GM11168 (cell line): ENCODE data around the gene MRPL19.
"Not testable (repeated sequence)": the region's sequence is repeated elsewhere in the genome, so short reads cannot be mapped to it uniquely, and the experiment has no call there.

Experiments used
- in situ Hi-C: fragments of 300-500 bp; cut with MboI; formaldehyde crosslinking; loops from one replicate; pipeline ENCODE4 v1.12.0; 2022; ENCODE audit warnings: low sequenced_read_pairs; ENCODE audit not compliant: unreplicated experiment

Gene MRPL19

DNA sequence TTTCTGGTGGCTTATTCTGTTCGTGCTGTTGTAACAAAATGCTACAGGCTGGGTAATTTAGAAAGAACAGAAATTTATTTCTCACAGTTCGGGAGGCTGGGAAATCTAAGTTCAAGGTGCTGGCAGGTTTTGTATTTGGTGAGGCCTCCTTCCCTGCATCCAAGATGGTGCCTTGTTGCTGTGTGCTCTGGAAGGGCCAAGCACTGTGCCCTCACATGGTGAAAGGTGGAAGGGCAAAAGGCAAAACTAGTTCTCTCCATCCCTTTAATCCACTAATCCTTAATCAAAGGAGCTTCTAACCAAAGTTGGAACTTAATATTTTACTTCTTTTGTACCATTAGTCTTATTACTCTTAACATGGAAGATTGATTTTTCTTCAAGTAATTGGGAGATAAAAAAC lies 7.4 kb downstream of the MRPL19 start:
- in situ Hi-C loops = no loop called here

DNA sequence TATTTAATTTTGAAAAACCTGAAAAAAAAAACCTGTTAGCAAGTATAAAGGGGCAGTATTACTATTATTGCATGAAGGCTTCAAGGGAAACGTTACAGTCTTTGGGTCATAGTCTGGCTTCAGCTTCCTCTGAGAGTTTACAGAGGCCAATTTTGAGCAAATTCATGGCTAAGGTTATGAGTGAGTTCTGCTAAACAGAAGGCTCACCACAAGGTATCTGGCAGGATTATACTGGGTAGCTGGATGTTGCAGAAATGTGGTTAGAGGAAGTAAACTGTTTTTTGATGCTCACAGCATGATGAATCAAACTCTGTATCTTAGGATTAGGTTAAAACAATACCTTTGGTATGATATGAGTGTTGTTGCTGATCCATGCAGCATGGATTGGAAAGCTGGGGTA lies 9.3 kb downstream of the MRPL19 start:
- in situ Hi-C loops = no loop called here

DNA sequence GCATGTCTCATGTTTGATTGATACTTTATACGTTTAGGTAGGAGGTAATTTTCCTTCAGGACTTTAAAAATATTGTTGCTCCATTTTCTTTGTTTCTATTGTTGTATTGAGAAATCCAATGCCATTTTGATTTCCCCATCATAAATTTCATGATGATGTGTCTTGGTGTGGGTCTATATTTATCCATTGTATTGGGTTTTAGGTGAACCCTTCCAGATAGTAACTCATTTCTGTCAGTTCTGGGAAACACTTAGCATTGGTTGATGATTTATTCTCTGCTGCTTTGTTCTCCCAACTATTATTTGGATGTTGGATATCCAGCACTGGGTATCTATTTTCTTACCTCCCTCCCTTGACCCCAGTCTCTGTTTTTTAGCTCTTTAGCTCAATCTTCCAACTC lies 10.0 kb downstream of the MRPL19 start:
- in situ Hi-C loops = no loop called here

DNA sequence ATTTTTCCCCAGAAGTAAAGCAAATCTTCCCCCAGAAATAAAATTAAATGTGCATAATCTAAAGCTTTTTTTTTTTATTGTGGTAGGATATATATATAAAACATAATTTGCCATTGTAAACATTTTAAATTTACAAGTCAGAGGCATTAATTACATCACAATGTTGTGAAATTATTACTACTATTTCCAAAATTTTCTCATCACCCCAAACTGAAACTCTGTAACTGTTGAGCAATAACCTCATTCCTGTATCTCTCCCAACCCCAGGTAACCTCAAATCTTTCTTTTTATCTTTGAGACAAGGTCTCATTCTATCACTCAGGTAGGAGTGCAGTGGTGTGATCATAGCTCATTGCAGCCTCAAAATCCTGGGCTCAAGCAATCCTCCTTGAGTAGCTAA lies 11.2 kb downstream of the MRPL19 start:
- in situ Hi-C loops = no loop called here

DNA sequence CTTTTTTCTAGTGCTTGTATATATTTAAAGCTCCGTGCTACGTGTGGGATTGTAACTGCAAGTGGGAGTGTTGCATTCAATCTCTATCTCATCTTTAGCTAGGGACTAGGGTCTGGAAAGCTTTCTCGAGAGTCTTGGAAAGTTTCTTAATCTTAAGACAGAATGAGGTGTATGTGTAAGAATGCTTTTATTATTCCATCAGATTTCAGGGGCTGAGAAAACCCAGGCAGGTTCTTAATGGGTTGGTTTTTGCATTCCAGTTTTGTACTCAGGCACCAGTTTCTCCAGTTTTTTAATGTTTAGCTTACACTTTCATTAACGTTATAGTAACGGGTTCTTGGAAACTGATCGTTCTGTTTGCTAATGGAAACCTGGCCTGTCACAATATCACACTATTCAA lies 20.3 kb downstream of the MRPL19 start:
- in situ Hi-C loops = no loop called here

DNA sequence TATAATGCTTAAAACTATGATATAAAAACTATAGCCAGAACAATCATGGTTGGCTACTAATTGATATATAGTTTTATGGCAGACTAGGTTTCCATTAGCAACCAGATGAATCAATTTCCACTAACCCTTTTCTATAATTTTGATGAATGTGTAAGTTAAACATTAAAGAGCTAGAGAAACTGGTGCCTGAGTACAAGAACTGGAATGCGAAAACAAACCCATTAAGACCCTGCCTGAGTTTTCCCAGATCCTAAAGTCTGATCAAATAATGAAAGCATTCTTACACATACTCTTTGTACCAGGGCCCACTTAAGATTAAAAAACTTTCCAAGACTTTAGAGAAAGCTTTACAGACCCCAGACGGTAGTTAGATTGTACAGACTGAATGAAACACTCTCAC lies 21.3 kb downstream of the MRPL19 start:
- in situ Hi-C loops = no loop called here

DNA sequence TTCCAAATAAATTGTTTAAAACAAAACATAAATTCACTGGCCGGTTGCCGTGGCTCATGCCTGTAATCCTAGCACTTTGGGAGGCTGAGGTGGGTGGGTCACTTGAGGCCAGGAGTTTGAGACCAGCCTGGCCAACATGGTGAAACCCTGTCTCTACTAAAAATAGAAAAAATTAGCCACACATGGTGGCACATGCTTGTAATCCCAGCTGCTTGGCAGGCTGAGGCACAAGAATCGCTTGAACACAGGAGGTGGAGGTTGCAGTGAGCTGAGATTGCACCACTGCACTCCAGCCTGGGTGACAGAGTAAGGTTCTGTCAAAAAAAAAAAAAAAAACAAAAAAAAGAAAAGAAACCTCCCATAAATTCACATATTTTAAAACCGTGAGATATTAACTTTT lies 28.8 kb downstream of the MRPL19 start:
- in situ Hi-C loops = not testable (repeated sequence)

DNA sequence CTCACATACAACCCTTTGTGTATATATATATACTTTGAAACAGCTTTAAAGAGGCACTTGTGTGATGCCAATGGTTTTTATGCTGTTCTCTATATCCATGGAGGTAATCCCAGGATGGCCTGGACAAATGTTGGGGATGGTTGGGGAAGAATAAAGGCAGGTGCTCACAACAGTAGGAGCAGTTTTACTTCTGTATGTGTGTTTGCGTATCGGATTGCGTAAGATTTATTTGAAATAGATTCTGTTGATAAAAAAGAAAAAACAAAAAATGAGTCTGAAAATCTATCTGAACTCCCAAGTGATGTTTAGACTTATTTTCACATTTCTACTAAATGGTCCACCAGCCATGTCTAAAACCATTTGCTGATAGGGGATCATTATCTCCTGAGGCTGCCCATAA lies 29.3 kb downstream of the MRPL19 start:
- in situ Hi-C loops = no loop called here

DNA sequence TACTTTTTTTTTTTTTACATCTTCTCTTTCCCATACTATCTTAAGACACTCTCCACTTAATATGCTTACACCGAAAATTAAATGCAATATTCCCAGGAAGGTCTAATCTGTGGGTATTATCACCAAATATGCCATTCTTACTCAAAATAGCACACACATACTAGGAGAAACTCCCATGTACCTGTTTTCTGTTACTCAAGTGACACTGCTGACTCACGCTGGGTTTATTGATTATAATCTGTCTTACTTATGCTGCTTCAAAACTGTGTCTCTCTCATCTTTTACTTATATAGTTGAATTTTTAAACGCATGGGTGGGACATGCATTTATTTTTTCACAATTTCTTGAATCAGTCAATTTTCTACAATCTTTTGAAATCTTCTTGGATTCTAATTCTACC lies 29.9 kb downstream of the MRPL19 start:
- in situ Hi-C loops = no loop called here

DNA sequence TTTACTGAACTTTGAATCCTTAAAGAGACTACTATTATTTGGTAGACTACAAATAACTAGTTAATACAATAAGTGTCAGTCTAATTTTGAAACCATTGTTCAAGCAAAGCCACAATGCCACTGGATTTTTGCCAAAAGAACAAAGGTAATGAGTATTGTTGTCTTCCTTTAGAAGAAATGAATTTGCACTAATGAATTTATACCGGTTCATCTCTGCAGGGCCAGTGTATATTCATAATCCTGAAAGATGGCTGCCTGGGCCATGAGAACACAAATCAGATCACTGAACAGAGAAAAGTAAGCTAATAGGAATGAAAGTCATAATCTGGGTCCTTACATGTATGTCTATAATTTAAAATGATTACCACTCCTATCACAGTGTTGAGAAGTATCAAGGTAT lies 33.0 kb downstream of the MRPL19 start:
- in situ Hi-C loops = no loop called here

DNA sequence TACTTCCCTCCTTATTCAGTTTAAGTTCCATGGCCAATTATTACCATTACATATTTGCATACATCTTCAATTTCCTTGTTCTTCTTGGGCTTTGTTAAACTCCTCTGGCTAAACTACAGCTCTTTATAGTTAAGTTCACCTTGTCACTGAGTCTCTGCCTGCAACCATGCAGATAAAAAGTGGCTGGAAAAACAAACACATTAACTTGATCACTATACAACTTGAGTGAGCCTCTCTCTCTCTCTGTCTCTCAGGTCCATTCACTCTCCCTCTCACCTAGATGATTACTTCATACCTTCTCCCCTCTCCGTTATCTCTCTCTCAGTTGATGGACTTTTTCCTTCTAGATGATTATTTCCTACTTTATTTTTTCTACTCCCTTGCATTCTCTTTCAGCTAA lies 33.8 kb downstream of the MRPL19 start:
- in situ Hi-C loops = no loop called here

DNA sequence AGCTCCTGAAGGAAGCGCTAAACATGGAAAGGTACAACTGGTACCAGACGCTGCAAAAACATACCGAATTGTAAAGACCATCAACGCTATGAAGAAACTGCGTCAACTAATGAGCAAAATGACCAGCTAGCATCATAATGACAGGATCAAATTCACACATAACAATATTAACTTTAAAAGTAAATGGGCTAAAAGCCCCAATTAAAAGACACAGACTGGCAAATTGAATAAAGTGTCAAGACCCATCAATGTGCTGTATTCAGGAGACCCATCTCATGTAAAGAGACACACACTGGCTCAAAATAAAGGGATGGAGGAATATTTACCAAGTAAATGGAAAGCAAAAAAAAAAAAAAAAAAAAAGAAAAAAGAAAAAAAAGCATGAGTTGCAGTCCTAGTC lies 36.8 kb downstream of the MRPL19 start:
- in situ Hi-C loops = not testable (repeated sequence)

DNA sequence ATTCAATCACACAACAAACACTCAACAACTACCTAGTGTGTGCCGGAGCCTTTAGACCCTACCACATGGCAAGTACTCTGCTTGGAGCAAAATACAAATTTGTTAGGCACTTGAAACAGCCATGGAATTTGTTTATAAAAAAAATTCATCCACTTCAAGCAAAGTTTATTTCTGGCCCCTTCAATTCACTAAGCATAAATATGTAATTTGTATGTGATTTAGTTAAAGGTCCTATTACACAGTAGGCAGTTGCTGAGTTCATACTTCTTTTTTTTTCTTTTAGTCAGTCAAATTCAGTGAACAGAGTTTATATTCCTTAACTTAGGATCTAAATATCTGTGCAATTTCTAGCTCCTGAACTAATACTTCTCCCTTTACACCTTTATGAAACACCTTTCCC lies 41.6 kb downstream of the MRPL19 start:
- in situ Hi-C loops = no loop called here

DNA sequence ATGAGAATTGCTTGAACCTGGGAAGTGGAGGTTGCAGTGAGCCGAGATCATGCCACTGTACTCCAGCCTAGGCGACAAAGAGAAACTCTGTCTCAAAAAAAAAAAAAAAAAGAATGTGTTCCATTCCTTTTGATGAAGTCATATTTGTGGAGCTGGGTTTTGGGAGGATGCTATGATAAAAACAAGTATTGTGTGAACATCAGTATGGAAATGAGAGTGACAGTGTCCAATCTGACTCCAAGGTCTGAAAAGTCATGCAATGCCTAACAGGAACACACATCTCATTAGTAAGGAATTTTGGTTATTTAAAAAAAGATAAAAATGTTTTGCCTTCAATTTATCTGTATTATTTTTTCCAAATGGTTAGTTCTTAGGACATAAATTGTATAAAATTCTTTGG lies 52.3 kb downstream of the MRPL19 start:
- in situ Hi-C loops = no loop called here

DNA sequence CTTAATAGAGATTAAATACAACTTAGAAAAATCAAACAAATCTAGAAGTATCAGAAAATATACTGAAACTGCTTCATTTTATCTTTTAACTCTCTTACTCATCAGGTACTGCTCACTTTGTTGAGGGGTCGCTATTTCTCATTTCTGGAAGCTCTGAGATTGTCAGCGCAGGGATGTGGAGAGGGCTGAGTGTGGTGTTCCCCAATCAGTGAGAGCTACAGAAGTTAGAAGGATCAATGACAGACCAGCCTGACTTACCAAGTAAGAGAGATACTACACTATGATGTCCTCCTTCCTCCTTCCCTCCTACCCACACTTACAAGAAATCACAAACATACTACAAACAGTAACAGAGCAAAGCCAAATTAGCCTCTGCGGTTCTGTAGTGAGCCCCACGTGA lies 56.0 kb downstream of the MRPL19 start:
- in situ Hi-C loops = no loop called here

DNA sequence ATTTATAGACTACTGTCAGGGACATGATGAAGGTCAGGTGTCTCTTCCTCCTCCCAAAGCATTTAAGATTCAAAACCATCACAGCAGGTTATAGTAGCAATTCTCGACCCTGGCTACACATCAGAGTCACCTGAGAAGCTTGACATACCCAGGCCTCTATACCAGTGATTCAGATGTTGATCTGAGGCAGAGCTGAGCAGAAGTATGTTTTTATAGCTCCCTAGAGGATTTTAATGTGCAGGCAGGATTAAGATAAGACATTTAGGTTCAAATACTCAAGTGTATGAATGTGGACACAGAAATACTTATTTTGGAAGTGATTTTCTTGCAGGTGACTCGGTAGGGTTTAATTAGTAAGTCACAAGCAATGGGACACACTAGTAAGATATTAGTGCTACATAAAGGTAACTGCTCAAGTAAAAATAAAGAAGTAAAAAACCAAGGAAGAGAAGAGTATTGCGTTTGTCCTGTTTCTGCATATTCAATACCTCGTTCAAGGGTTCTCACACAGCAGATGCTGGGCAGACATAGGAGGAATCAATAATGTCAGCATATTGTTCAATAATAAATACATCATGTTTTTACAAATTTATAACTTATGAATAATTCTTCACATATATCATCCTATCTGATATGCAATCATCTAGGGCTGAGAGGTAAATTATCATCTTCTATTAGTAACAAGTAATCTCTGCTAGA lies 57.2 kb downstream of the MRPL19 start:
- in situ Hi-C loops = no loop called here

DNA sequence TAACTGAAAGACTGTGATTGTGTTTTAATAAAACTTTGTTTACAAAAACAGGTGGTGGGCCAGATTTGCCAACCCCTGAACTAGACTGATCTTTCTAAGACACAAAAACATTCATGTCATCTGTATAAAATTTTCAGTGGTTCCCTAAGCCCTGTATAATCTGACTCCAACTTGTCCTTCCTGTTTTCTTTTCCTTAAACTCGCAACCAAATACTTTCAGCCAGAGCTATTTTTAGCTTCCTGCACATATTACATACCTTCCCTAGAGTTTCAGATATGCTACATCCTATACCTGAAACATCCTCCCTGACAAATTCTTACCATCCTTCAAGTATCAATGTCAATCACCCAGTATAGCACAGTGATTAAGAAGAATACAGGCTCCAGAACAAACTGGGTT lies 59.3 kb downstream of the MRPL19 start:
- in situ Hi-C loops = no loop called here

DNA sequence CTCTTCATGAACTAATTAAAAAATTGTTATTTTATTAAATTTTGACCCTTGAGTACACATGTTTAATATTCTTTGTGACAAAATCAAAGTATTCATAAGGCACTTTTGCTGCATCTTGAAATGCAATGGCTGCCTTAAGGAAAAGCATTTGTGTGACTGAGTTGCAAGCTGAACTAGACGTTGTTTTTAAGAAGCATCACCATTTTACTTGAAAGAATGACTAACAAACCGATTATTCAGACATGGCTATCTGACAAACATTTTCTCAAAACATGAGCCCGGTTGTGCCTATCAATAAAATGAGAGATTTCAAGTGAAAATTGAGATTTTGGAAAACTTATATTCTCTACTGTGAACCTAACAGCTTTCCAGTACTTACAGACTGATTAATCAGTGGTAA lies 61.3 kb downstream of the MRPL19 start:
- in situ Hi-C loops = no loop called here

DNA sequence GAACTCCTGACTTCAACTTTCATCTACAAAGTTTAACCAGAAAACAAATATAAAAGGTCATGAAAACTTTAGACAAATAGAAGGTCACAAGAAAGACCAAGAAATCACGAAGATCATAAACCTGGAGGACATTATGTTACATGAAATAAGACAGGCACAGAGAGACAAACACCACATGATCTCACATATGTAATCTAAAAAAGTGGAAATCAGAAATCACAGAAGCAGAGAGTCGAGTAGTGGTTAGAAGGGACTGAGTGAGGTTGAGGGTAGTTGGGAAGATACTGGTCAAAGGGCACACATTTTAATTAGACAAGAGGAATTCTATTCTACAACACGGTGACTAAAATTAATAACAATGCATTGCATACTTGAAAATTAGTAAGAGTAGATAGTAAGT lies 62.7 kb downstream of the MRPL19 start:
- in situ Hi-C loops = no loop called here

DNA sequence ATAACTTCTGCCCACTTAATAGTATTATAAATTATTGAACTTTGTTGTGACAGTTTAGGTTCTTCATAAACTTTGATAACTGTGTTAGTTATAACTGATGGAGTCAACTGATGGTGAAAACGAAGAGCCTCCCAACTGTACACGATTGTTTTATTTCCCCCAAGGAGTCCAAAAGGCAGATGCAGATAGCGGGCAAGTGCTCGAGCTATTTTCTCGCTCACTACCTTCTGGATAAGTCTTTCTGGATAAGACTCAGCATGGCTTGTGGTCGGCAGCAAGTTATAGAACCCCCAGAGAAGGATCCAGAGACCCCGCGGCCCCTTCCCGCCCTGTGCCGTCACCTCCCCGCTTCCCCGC lies 63.6 kb downstream of the MRPL19 start:
- in situ Hi-C loops = no loop called here

DNA sequence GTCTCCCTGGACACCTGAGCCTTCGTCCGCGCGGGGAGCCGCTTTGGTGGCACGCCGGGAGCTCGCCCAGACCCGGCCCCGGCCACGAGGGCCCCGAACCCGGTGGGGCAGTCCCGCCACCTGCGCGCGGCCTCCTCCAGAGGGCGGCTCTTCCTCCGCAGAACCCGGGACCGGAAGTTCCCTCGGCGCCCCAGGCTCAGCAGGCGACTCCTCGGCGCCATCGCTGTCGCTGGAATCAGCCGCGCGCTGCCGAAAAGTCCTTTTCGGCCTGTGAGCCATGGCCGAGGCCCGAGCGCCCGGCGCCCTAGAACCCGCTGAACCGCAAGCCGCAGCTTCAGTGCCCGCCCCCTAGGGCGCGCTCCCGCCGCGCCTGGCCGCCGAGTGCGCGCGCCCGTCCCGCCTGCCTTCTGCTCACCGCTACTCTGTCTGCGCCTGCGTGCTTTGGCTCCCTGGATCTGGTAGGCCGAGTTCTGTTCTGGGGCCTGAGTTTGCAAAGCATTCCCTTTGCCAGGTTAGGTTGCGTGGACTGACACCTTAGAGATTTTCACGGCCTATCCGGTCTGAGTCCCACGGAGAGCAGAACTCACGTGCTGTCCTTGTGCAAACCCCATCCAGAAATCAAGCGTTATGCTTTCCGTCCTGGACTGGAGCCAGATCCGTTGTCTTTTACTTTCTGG lies 64.1 kb downstream of the MRPL19 start, which contains the start of gene GCFC2:
Gene GCFC2 (minus strand): TSS at position 339 of the 677 bp plus-strand sequence. CDS start 60 bp downstream, at position 279.
- in situ Hi-C loops = no loop called here

DNA sequence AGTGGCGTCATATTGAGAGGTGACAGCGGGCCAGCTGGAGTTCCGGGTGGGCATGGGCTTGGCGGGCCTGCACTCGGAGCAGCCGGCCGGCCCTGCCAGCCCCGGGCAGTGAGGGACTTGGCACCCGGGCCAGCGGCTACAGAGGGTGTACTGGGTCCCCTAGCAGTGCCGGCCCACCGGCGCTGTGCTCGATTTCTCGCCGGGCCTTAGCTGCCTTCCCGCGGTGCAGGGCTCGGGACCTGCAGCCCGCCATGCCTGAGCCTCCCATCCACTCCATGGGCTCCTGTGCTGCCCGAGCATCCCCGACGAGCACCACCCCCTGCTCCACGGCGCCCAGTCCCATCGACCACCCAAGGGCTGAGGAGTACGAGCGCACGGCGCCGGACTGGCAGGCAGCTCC lies 65.0 kb downstream of the MRPL19 start:
- in situ Hi-C loops = not testable (repeated sequence)
